H1 (cell line): Measurements from ENCODE around the gene ATOH8. TPM values are rescaled to one million over a fixed set of nuclear protein-coding genes. Genes with fewer than 3 reads are reported as not detected.

Experiments
- ATF3 ChIP-seq: IDR thresholded peaks from 2 replicates; pipeline ENCODE4 v1.6.1; 2011; ENCODE audit warnings: low read depth, mild to moderate bottlenecking, low read length; ENCODE audit not compliant: insufficient read depth
- CEBPB ChIP-seq: IDR thresholded peaks from 2 replicates; pipeline ENCODE4 v1.6.1; 2012; ENCODE audit warnings: low read depth, low read length
- CREB1 ChIP-seq: IDR thresholded peaks from 2 replicates; pipeline ENCODE4 v1.6.1; 2012; ENCODE audit warnings: inconsistent platforms
- EGR1 ChIP-seq: IDR thresholded peaks from 2 replicates; pipeline ENCODE4 v1.6.1; 2011; ENCODE audit warnings: low read depth, low read length, borderline replicate concordance
- EP300 ChIP-seq, 2 experiments: IDR thresholded peaks; 1 replicate in 1 of 2; 2 replicates in 1 of 2; pipeline ENCODE4 v1.6.1; 2011 to 2012; ENCODE audit warnings: low read depth in 2 of 2, low read length in 2 of 2, mild to moderate bottlenecking in 2 of 2, borderline replicate concordance in 1 of 2, inconsistent platforms in 1 of 2, moderate library complexity in 1 of 2
- MAFK ChIP-seq: IDR thresholded peaks from 2 replicates; pipeline ENCODE4 v1.6.1; 2012; ENCODE audit warnings: low read depth, mild to moderate bottlenecking, improper control_type of control experiment, low read length
- NRF1 ChIP-seq: IDR thresholded peaks from 2 replicates; pipeline ENCODE4 v1.6.1; 2011; ENCODE audit warnings: mild to moderate bottlenecking, low read depth, low read length, improper control_type of control experiment
- PHF8 ChIP-seq: fragments of 200-600 bp; sonication (generic); conservative IDR thresholded peaks from 2 replicates; pipeline ENCODE4 v1.7.1; 2012; ENCODE audit warnings: low read depth, mild to moderate bottlenecking, inconsistent platforms, low read length, moderate library complexity
- RAD21 ChIP-seq, 2 experiments: IDR thresholded peaks in 1 of 2; conservative IDR thresholded peaks in 1 of 2; 2 replicates each; pipeline ENCODE4 v1.6.1; 2011; ENCODE audit warnings: low read depth in 2 of 2, low read length in 2 of 2, improper control_type of control experiment in 1 of 2, inconsistent platforms in 1 of 2, mild to moderate bottlenecking in 1 of 2, moderate library complexity in 1 of 2
- RXRA ChIP-seq: IDR thresholded peaks from 2 replicates; pipeline ENCODE4 v1.6.1; 2011; ENCODE audit warnings: low read depth, mild to moderate bottlenecking, low read length, moderate library complexity; ENCODE audit not compliant: insufficient read depth
- SAP30 ChIP-seq: fragments of 300-600 bp; sonication (generic); IDR thresholded peaks from 2 replicates; pipeline ENCODE4 v1.7.1; 2012; ENCODE audit warnings: low read length, moderate library complexity, mild to moderate bottlenecking, inconsistent platforms; ENCODE audit not compliant: insufficient read depth, insufficient replicate concordance
- TCF12 ChIP-seq: IDR thresholded peaks from 2 replicates; pipeline ENCODE4 v1.6.1; 2011; ENCODE audit warnings: low read depth, mild to moderate bottlenecking, low read length
- USF2 ChIP-seq: IDR thresholded peaks from 2 replicates; pipeline ENCODE4 v1.6.1; 2011; ENCODE audit warnings: low read length, improper control_type of control experiment
- polyA plus RNA-seq, 7 experiments: library from polyadenylated mRNA; depleted of rRNA in 3 of 7; stranded (reverse) in 5 of 7; unstranded in 2 of 7; fragments of >200 nt in 5 of 7; fragments of 200-250 nt in 2 of 7; gene quantifications; 1 replicate in 5 of 7; 2 replicates in 1 of 7; 4 replicates in 1 of 7; pipeline versions ENCODE4 v1.2.1 to v1.2.3, GENCODE V29; 2011 to 2013; ENCODE audit warnings: missing spikeins in 2 of 7, mixed read lengths in 2 of 7
- total RNA-seq: library from RNA; stranded (reverse); fragmentation: NEBNext Ultra II Directional; extraction: Animal tissue kit (Norgen Biotek cat#: 25700); gene quantifications from 2 replicates; pipeline ENCODE4 v1.2.1, GENCODE V29; 2021

The ATOH8 gene
- total and polyA plus RNA-seq, 2 of the 8 experiments (the other 6 are each of a cell fraction or from before 2014, with no cell fraction given): 0.50 to 0.53 TPM

GRCh38 chr2:85750587-85751575 lies 2.9 kb upstream of the ATOH8 start (continued):
- TF ChIP-seq EP300 (IDR thresholded peaks at IDR 0.05; ENCODE audit: borderline replicate concordance in 1 of 2, low read depth in 2 of 2, low read length in 2 of 2): no peak
- TF ChIP-seq SAP30: no peak
- 0 out of 2 replicates have a peak, but pooled peaks have one; percentile 28 for TF ChIP-seq CREB1
- TF ChIP-seq EGR1: no peak
- no peak for TF ChIP-seq ATF3
- no peak for TF ChIP-seq TCF12
- peak; percentile 81 to 91 for TF ChIP-seq RAD21 (IDR thresholded peaks at IDR 0.05 in 1 of 2, conservative IDR thresholded peaks at IDR 0.05 in 1 of 2; ENCODE audit: low read depth in 2 of 2, low read length in 2 of 2)
- TF ChIP-seq NRF1: no peak
- no peak for TF ChIP-seq USF2
- no peak for TF ChIP-seq MAFK
- TF ChIP-seq RXRA: no peak
- TF ChIP-seq PHF8: no peak
- no peak for TF ChIP-seq CEBPB
